HCT116 (cell line): ENCODE results near the gene NGRN.
"Not testable (repeated sequence)": the region's sequence is repeated elsewhere in the genome, so short reads cannot be mapped to it uniquely, and the experiment has no call there.

Experiments
- POLR2AphosphoS5 ChIP-seq: IDR thresholded peaks from 2 replicates; pipeline ENCODE4 v1.6.1; 2011; ENCODE audit warnings: mild to moderate bottlenecking, low read depth, low read length, moderate library complexity
- TF ChIP-seq, protein P1 (sequence below): IDR thresholded peaks from 2 replicates; pipeline ENCODE4 v1.6.1; 2012; ENCODE audit warnings: low read depth
- TF ChIP-seq, protein P2 (sequence below), 3 experiments: fragments of 200-600 bp in 1 of 3; sonication (generic) in 1 of 3; IDR thresholded peaks in 2 of 3; conservative IDR thresholded peaks in 1 of 3; 2 replicates each; pipeline ENCODE4 v1.5.1; 2012 to 2017; ENCODE audit warnings: low read depth in 2 of 3, low read length in 2 of 3, antibody characterized with exemption in 1 of 3, borderline replicate concordance in 1 of 3, control low read depth in 1 of 3, mild to moderate bottlenecking in 1 of 3, mixed read lengths in 1 of 3, mixed run types in 1 of 3, moderate library complexity in 1 of 3; ENCODE audit not compliant: insufficient read depth in 1 of 3

GRCh38 chr15:90278467-90278866 is 13.0 kb downstream of the NGRN start:
- TF ChIP-seq, protein P1, sequence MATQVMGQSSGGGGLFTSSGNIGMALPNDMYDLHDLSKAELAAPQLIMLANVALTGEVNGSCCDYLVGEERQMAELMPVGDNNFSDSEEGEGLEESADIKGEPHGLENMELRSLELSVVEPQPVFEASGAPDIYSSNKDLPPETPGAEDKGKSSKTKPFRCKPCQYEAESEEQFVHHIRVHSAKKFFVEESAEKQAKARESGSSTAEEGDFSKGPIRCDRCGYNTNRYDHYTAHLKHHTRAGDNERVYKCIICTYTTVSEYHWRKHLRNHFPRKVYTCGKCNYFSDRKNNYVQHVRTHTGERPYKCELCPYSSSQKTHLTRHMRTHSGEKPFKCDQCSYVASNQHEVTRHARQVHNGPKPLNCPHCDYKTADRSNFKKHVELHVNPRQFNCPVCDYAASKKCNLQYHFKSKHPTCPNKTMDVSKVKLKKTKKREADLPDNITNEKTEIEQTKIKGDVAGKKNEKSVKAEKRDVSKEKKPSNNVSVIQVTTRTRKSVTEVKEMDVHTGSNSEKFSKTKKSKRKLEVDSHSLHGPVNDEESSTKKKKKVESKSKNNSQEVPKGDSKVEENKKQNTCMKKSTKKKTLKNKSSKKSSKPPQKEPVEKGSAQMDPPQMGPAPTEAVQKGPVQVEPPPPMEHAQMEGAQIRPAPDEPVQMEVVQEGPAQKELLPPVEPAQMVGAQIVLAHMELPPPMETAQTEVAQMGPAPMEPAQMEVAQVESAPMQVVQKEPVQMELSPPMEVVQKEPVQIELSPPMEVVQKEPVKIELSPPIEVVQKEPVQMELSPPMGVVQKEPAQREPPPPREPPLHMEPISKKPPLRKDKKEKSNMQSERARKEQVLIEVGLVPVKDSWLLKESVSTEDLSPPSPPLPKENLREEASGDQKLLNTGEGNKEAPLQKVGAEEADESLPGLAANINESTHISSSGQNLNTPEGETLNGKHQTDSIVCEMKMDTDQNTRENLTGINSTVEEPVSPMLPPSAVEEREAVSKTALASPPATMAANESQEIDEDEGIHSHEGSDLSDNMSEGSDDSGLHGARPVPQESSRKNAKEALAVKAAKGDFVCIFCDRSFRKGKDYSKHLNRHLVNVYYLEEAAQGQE = not testable (repeated sequence)
- TF ChIP-seq, protein P2, sequence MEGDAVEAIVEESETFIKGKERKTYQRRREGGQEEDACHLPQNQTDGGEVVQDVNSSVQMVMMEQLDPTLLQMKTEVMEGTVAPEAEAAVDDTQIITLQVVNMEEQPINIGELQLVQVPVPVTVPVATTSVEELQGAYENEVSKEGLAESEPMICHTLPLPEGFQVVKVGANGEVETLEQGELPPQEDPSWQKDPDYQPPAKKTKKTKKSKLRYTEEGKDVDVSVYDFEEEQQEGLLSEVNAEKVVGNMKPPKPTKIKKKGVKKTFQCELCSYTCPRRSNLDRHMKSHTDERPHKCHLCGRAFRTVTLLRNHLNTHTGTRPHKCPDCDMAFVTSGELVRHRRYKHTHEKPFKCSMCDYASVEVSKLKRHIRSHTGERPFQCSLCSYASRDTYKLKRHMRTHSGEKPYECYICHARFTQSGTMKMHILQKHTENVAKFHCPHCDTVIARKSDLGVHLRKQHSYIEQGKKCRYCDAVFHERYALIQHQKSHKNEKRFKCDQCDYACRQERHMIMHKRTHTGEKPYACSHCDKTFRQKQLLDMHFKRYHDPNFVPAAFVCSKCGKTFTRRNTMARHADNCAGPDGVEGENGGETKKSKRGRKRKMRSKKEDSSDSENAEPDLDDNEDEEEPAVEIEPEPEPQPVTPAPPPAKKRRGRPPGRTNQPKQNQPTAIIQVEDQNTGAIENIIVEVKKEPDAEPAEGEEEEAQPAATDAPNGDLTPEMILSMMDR (IDR thresholded peaks at IDR 0.05 in 2 of 3, conservative IDR thresholded peaks at IDR 0.05 in 1 of 3; ENCODE audit: borderline replicate concordance in 1 of 3, insufficient read depth in 1 of 3, low read depth in 2 of 3, low read length in 2 of 3) = not testable (repeated sequence)
- not testable (repeated sequence) for TF ChIP-seq POLR2AphosphoS5
